Astrocyte of the spinal cord (primary cell): ENCODE measurements around the gene SEPTIN7.
A peak's percentile ranks its signal among the peaks of the same experiment; 100 is the strongest.

Experiments used
- DNase-seq: peaks from one replicate; pipeline ENCODE4 v3.0.0; 2011; ENCODE audit warnings: low read depth, low spot score
- H3K4me3 ChIP-seq: 2 replicates; pipeline ENCODE4 v1.5.1; 2011; ENCODE audit warnings: low read depth, mild to moderate bottlenecking, low read length, moderate library complexity
- in situ Hi-C: cut with HindIII; loops from 2 replicates; pipeline ENCODE4 v1.10.0; 2017; ENCODE audit warnings: low sequenced_read_pairs
- TF ChIP-seq, protein P1 (sequence below): IDR thresholded peaks from 2 replicates; pipeline ENCODE4 v1.5.1; 2012; ENCODE audit warnings: low read depth, mild to moderate bottlenecking, low read length, inconsistent platforms

Gene SEPTIN7

DNA sequence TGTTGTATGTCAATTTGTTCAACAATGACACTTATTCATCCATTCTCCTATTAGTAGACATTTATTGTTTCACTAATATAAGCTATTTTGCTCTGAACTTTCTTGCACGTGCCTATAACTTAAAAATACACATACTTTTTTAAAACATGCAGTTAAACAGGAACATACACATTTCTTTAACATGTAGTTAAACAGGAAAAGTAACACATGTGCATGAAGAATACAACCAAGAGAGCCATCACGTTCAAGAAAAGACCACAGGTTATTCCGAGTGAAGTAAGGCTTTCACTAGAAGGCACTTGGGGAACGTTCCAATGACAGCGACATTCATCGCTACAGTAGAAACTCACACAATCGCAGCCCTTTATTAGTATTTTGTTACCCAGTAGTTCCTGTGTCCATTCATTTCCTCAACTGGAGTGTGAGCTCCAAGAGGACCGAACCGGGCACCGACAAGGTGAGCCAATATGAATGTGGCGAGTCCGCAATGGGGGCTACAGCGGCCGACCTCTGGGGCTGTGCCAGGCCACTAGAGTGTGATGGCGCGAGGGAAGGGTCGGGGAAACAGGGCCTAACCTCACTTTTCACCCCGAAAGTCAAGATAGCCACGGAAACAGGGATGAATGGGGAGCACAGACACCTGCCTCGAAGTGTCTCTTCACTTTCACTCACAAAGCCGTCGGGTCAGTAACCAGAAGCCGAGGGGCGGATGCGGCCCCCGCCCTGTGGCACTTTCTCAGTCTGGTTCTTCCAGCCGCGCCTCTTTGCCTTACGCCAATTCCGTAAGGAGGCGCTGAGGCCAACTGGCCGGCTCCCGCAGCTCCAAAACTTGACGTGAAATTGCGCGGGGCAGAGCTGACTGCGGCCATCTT lies 775 bp upstream of the SEPTIN7 start:
- DNase-seq = peak; percentile 93
- TF ChIP-seq, protein P1, sequence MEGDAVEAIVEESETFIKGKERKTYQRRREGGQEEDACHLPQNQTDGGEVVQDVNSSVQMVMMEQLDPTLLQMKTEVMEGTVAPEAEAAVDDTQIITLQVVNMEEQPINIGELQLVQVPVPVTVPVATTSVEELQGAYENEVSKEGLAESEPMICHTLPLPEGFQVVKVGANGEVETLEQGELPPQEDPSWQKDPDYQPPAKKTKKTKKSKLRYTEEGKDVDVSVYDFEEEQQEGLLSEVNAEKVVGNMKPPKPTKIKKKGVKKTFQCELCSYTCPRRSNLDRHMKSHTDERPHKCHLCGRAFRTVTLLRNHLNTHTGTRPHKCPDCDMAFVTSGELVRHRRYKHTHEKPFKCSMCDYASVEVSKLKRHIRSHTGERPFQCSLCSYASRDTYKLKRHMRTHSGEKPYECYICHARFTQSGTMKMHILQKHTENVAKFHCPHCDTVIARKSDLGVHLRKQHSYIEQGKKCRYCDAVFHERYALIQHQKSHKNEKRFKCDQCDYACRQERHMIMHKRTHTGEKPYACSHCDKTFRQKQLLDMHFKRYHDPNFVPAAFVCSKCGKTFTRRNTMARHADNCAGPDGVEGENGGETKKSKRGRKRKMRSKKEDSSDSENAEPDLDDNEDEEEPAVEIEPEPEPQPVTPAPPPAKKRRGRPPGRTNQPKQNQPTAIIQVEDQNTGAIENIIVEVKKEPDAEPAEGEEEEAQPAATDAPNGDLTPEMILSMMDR = no peak
- in situ Hi-C loops = no loop called here
- H3K4me3 ChIP-seq = peak overlapping the region; percentile 85

DNA sequence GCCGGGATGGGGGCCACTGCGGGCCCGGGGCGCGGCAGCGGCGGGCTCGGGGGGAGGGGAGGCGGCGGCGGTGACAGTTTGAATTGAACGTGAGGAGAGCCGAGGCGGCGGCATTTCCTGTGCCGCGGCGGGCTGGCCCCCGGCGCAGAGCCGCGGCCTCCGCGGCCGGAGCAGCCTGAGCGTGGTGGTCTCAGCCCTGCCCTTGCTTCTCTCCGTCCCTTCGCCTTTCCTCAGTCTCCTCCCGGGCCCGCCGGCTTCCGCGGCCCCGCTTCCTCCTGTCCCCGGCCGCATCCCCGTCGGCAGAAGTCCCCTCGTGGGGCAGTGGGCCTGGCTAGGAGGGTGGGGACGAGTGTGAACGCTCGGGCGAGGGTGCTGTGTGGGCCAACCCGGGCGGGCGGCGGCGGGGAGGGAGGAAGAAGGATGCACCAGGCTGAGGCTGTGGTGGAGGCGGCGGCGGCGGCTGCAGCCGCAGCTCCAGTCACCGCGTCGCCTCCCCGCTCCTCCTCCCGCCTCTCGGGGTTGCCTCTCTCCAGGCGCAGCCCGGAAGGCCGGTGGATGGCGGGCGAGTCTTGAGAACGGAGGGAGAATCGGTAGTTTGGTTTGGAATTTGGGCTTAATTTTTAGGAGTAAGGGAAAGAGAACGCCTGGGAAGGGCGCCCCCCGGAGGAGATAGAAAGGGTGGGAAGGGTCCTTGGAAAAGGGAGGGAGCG lies 690 bp downstream of the SEPTIN7 start:
- H3K4me3 ChIP-seq = peak overlapping the region; percentile 85
- TF ChIP-seq, protein P1 = peak; percentile 84
- in situ Hi-C loops = no loop called here
- peak; percentile 68 for DNase-seq

GRCh38 chr7:35802102-35802466 lies 1.2 kb downstream of the SEPTIN7 start:
- peak overlapping the region; percentile 85 for H3K4me3 ChIP-seq
- DNase-seq = no peak
- in situ Hi-C loops = no loop called here
- TF ChIP-seq, protein P1 = no peak

- in situ Hi-C loops = no loop called here
- TF ChIP-seq, protein P1 = no peak
- peak overlapping the region; percentile 85 for H3K4me3 ChIP-seq
- no peak for DNase-seq
Measured at GRCh38 chr7:35802649-35803048, 1.8 kb downstream of the SEPTIN7 start.

- TF ChIP-seq, protein P1 = no peak
- in situ Hi-C loops = no loop called here
- H3K4me3 ChIP-seq = no peak overlapping the region
- DNase-seq = no peak
Measured at GRCh38 chr7:35804231-35804970, 3.5 kb downstream of the SEPTIN7 start.

DNA sequence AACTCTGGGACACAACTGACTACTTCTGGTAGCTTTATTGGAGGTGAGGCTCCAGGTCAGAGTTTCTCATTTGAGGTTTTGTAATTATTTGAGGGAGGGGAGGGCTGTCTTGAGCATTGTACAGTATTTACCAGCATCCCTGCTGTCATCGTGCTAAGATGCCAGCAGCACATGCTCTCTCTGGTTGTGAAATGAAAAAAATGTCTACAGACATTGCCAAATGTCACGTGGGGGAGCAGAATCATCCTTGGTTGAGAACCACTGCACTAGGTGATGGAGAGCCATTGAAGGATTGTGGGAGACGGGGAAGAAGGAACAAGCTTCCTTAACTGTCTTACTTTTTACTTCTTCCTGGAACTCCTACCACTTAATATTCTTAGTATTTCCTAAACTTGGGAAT lies 5.0 kb downstream of the SEPTIN7 start:
- in situ Hi-C loops = no loop called here
- H3K4me3 ChIP-seq = no peak overlapping the region
- TF ChIP-seq, protein P1 = no peak
- no peak for DNase-seq
